Esophagus muscularis mucosa (tissue), 4 donors: ENCODE data around the gene CNR1. TPM values are rescaled to one million over a fixed set of nuclear protein-coding genes. Genes with fewer than 3 reads are reported as not detected.
A peak's percentile ranks its signal among the peaks of the same experiment; 100 is the strongest.
"Not testable (repeated sequence)": the region's sequence is repeated elsewhere in the genome, so short reads cannot be mapped to it uniquely, and the experiment has no call there.

Experiments used
- DNase-seq: peaks from one replicate; pipeline ENCODE4 v3.0.0-alpha.2; 2017; ENCODE audit errors: extremely low spot score
- H3K27ac ChIP-seq, 4 donors: fragments of 200-600 bp; sonication (generic); replicated peaks in 1 of 4; 1 replicate in 3 of 4; 2 replicates in 1 of 4; pipeline ENCODE4 v1.5.1; 2016 to 2019; ENCODE audit warnings: mild to moderate bottlenecking in 1 of 4
- H3K27me3 ChIP-seq, 4 donors: fragments of 200-600 bp; sonication (generic); one replicate each; pipeline versions ENCODE4 v1.5.1 to v1.6.0; 2016 to 2019
- H3K36me3 ChIP-seq, 4 donors: fragments of 200-600 bp; sonication (generic); one replicate each; pipeline ENCODE4 v1.5.1; 2016 to 2019
- H3K4me1 ChIP-seq, 4 donors: fragments of 200-600 bp; sonication (generic); one replicate each; pipeline ENCODE4 v1.5.1; 2016 to 2019
- H3K4me3 ChIP-seq, 4 donors: fragments of 200-600 bp; sonication (generic); 1 replicate in 2 of 4; 2 replicates in 2 of 4; pipeline ENCODE4 v1.5.1; 2016 to 2019; ENCODE audit warnings: mild to moderate bottlenecking in 4 of 4, moderate library complexity in 1 of 4
- H3K9me3 ChIP-seq, 4 donors: fragments of 200-600 bp; sonication (generic); 1 replicate in 3 of 4; 2 replicates in 1 of 4; pipeline ENCODE4 v1.5.1; 2016 to 2019
- EP300 ChIP-seq: sonication (generic); formaldehyde crosslinking; IDR thresholded peaks from one replicate; pipeline ENCODE4 v1.6.1; 2017; ENCODE audit warnings: antibody characterized with exemption
- POLR2A ChIP-seq: fragments of 450-650 bp; IDR thresholded peaks from one replicate; pipeline ENCODE4 v1.6.1; 2017; ENCODE audit warnings: antibody characterized with exemption, moderate library complexity, mild to moderate bottlenecking, low read depth
- POLR2AphosphoS5 ChIP-seq, 2 donors: sonication (generic); formaldehyde crosslinking; IDR thresholded peaks; one replicate each; pipeline ENCODE4 v1.6.1; 2017; ENCODE audit warnings: antibody characterized with exemption in 2 of 2
- WGBS: methylation state at CpG from one replicate; pipeline ENCODE4 v1.1.5; 2018; 5-methylcytosine and 5-hydroxymethylcytosine counted together
- intact Hi-C: fragments of 100-400 bp; cut with DNase I; formaldehyde crosslinking; loops from one replicate; pipeline ENCODE4 v1.15.1; 2023
- total RNA-seq, 4 donors: library from RNA; depleted of rRNA; stranded (reverse); fragments of >200 nt; gene quantifications; one replicate each; pipeline versions ENCODE4 v1.1.0 to v1.2.1, GENCODE V29; 2016
- TF ChIP-seq, protein P1 (sequence below), 3 experiments: fragments of 200-600 bp in 2 of 3; fragments of 450-650 bp in 1 of 3; sonication (generic) in 2 of 3; IDR thresholded peaks; one replicate each; pipeline ENCODE4 v1.5.1; 2017 to 2019; ENCODE audit warnings: antibody characterized with exemption in 3 of 3, mild to moderate bottlenecking in 2 of 3, moderate library complexity in 1 of 3

CNR1 gene
- 10 to 100 TPM in 3 of 4 donors, 1 to 10 TPM in 1; 7.1 to 25.7 (median 18.2) TPM for total RNA-seq

DNA sequence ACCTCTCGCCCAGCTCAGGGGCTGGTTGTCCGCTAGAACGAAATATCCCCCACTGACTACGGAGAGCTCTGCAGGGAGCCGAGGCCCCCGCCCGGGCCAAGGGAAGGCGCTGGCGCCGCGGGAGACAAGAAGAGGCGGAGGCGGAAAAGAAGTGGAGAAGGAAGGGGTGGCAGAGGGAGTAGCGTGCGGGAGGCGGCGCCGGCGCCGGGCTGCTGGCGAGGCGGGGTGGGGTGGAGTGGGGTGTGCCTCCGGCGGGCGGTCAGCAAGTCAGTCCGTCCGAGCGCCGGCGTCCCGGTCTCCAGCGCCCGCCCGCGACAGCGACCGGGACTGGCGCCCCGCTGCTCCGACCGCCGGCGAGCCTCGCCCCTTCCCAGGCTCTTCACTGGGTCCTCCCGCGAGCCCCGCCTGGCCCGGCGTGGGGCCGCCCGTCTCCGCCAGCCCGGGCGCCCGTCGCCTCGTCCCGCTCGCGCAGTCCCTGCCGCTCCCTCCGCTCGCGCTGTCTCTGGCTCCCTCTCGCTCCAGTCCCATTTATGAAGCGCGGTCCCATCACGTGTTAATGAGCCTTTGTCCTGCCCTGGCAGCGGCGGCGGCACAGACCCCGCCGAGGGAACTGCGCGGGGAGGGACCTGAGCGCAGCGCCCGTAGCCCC, at the start of gene CNR1:
Gene CNR1 (minus strand): TSS at position 504 of the 649 bp plus-strand sequence. CDS start 21,073 bp downstream, outside the sequence.
- whole genome bisulfite sequencing = no CpG with 5 or more reads among the region's 78 CpGs
- DNase-seq = no peak
- H3K27ac ChIP-seq = peak within 1 kb of the TSS; percentile 44 to 66 (median 51)

DNA sequence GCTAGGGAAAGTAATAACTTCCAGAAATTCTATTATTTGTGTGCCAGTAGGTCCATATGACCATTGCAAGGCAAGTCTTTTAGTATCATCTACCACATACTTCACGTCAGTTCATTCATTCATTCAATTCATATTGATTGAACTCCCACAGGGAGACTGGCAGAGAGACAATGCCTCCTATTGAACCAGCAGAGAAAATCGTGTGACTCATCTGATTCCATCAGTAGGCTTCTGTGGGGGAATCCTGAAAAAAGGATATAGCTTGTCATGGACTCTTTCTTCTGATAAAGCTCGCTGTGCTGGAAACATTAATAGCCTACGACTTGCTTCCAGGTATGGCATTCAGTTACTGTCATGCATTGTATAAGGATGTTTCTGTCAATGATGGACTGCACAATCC, 45.3 kb upstream of the CNR1 start:
- Histone ChIP-seq H3K4me1 (no peaks in the 10 kb centered on the region), H3K27me3 (no peaks in the 10 kb centered on the region), H3K9me3 (no peaks in the 10 kb centered on the region), H3K4me3 (no peak overlapping the region), H3K36me3 (no peaks in the 10 kb centered on the region), H3K27ac (no peak overlapping the region)
- TF ChIP-seq, protein P1, sequence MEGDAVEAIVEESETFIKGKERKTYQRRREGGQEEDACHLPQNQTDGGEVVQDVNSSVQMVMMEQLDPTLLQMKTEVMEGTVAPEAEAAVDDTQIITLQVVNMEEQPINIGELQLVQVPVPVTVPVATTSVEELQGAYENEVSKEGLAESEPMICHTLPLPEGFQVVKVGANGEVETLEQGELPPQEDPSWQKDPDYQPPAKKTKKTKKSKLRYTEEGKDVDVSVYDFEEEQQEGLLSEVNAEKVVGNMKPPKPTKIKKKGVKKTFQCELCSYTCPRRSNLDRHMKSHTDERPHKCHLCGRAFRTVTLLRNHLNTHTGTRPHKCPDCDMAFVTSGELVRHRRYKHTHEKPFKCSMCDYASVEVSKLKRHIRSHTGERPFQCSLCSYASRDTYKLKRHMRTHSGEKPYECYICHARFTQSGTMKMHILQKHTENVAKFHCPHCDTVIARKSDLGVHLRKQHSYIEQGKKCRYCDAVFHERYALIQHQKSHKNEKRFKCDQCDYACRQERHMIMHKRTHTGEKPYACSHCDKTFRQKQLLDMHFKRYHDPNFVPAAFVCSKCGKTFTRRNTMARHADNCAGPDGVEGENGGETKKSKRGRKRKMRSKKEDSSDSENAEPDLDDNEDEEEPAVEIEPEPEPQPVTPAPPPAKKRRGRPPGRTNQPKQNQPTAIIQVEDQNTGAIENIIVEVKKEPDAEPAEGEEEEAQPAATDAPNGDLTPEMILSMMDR (IDR thresholded peaks at IDR 0.05) = no peak
- TF ChIP-seq EP300 = no peak
- no peak for TF ChIP-seq POLR2A
- TF ChIP-seq POLR2AphosphoS5 (IDR thresholded peaks at IDR 0.05) = no peak
- DNase-seq = no peak
- WGBS = 71% methylated on average over 4 of the region's 4 CpGs
- intact Hi-C loops = no loop called here

More for the DNA sequence above, at the start of gene CNR1:
- Histone ChIP-seq H3K36me3 (no peaks in the 10 kb centered on the region), H3K9me3 (no peaks in the 10 kb centered on the region), H3K4me3 (peak within 1 kb of the TSS; percentile 59 to 71 (median 64)), H3K27me3 (peaks cover 5 to 65% (median 29%) of the 10 kb centered on the region in 4 donors), H3K4me1 (peaks cover 19 to 25% (median 23%) of the 10 kb centered on the region in 4 donors)
- intact Hi-C loops = no loop called here
- peak; percentile 16 to 47 for TF ChIP-seq POLR2AphosphoS5 (IDR thresholded peaks at IDR 0.05)
- TF ChIP-seq, protein P1 (IDR thresholded peaks at IDR 0.05) = peak in 1 of 3 experiments; percentile 5
- no peak for TF ChIP-seq EP300
- TF ChIP-seq POLR2A = no peak

DNA sequence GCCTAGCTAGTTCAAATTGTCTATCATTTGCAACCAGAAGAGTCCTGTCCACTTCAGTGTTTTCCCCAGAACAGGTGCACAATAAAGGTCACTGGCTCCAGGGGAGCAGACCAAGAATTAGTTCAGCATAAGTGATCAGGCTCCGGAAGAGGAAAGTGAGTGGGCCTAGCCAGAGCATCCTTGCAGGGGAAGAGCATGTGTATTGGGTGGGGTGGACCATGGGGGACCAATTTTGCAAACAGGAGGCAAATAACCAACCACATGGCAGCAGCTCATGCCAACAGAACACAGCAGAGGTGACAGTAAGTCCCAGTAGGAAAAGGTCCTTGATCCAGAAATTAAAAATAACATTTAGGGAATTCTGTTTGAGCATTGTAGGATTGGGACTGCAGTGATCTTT, 43.2 kb upstream of the CNR1 start:
- TF ChIP-seq POLR2AphosphoS5 (IDR thresholded peaks at IDR 0.05) = no peak
- TF ChIP-seq POLR2A = no peak
- TF ChIP-seq, protein P1 (IDR thresholded peaks at IDR 0.05) = no peak
- no peak for TF ChIP-seq EP300

DNA sequence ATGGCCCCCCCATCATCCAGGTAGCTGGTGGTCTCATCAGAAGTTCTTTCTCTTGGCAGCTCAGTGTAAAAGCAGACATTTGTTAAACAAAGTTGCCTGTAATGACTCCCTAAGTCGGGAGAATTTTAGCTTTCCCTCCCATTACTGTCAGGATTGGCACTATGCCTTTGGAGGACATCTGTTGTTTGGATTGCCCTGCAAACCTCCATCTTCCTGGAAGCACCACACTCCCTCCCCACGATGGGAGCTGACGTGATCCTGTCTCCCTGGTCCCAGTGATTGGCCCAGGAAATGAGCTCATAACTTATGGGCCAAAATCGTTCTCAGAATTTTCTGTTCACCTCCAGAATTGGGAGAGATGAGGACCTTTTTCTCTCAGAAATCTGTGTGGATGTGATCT, 42.6 kb upstream of the CNR1 start:
- intact Hi-C loops = no loop called here
- TF ChIP-seq POLR2AphosphoS5 (IDR thresholded peaks at IDR 0.05) (no peak), EP300 (no peak), POLR2A (no peak)
- TF ChIP-seq, protein P1 (IDR thresholded peaks at IDR 0.05) = no peak
- Histone ChIP-seq H3K4me1 (no peaks in the 10 kb centered on the region), H3K36me3 (no peaks in the 10 kb centered on the region), H3K27me3 (no peaks in the 10 kb centered on the region), H3K27ac (no peak overlapping the region), H3K4me3 (no peak overlapping the region), H3K9me3 (peaks cover 0 to 15% (median 4%) of the 10 kb centered on the region in 4 donors)
- DNase-seq = no peak
- 48% methylated on average over 4 of the region's 4 CpGs for WGBS

More for the DNA sequence above, 43.2 kb upstream of the CNR1 start:
- H3K27ac ChIP-seq = no peak overlapping the region
- H3K4me3 ChIP-seq = no peak overlapping the region
- H3K27me3 ChIP-seq = no peaks in the 10 kb centered on the region
- no peaks in the 10 kb centered on the region for H3K4me1 ChIP-seq
- H3K36me3 ChIP-seq = no peaks in the 10 kb centered on the region
- peaks cover 0 to 9% (median 1%) of the 10 kb centered on the region in 4 donors for H3K9me3 ChIP-seq
- intact Hi-C loops = no loop called here
- DNase-seq = no peak
- WGBS = 82% methylated on average over 1 of the region's 1 CpG

DNA sequence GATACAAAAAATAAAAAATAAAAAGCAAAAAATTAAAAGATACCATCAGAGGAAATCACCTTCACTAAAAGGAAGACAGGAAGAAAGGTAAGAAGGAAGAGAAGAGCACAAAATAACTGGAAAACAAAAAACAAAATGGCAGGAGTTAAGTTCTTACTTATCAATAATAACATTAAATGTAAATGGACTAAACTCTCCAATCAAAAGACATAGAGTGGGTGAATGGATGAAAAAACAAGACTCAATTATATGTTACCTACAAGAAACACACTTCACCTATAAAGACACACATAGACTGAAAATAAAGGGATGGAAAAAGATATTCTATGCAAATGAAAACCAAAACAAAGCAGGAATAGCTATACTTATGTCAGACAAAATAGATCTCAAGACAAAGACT, 35.6 kb upstream of the CNR1 start:
- DNase-seq, H3K27me3 ChIP-seq, H3K36me3 ChIP-seq, H3K4me1 ChIP-seq, H3K4me3 ChIP-seq, intact Hi-C loops, H3K27ac ChIP-seq: not testable (repeated sequence)
- H3K9me3 ChIP-seq = peaks cover 0 to 25% (median 16%) of the 10 kb centered on the region in 4 donors
